Esophagus squamous epithelium (tissue), 5 donors: ENCODE measurements around the gene ETNK1. TPM values are rescaled to one million over a fixed set of nuclear protein-coding genes. Genes with fewer than 3 reads are reported as not detected.

ENCODE experiments used
- DNase-seq: peaks from one replicate; lab custom pipeline; 2025; lab: John Stamatoyannopoulos, UW
- H3K27ac ChIP-seq, 4 donors: fragments of 200-600 bp; sonication (generic); one replicate each; pipeline ENCODE4 v1.5.1; 2016 to 2019; ENCODE audit warnings: mild to moderate bottlenecking in 1 of 4
- H3K27me3 ChIP-seq, 4 donors: fragments of 200-600 bp; sonication (generic); 1 replicate in 3 of 4; 2 replicates in 1 of 4; pipeline versions ENCODE4 v1.5.1 to v1.6.0; 2017 to 2021; ENCODE audit warnings: antibody characterized with exemption in 1 of 4
- H3K36me3 ChIP-seq, 3 donors: fragments of 200-600 bp; sonication (generic); one replicate each; pipeline ENCODE4 v1.5.1; 2016 to 2019
- H3K4me1 ChIP-seq, 3 donors: fragments of 200-600 bp; sonication (generic); one replicate each; pipeline ENCODE4 v1.5.1; 2017 to 2019
- H3K4me3 ChIP-seq, 4 donors: fragments of 200-600 bp; sonication (generic); 1 replicate in 3 of 4; 2 replicates in 1 of 4; pipeline ENCODE4 v1.5.1; 2016 to 2019; ENCODE audit warnings: mild to moderate bottlenecking in 2 of 4, moderate library complexity in 1 of 4
- H3K9me3 ChIP-seq, 3 donors: fragments of 200-600 bp; sonication (generic); one replicate each; pipeline ENCODE4 v1.5.1; 2016 to 2019
- CTCF ChIP-seq, 6 experiments: fragments of 450-650 bp in 4 of 6; fragments of 200-600 bp in 2 of 6; sonication (generic) in 2 of 6; IDR thresholded peaks; one replicate each; pipeline ENCODE4 v1.5.1; 2016 to 2019; ENCODE audit warnings: antibody characterized with exemption in 6 of 6, mild to moderate bottlenecking in 4 of 6, moderate library complexity in 4 of 6
- POLR2A ChIP-seq, 4 donors: fragments of 450-650 bp; IDR thresholded peaks; one replicate each; pipeline ENCODE4 v1.6.1; 2017; ENCODE audit warnings: antibody characterized with exemption in 4 of 4, mild to moderate bottlenecking in 4 of 4, moderate library complexity in 3 of 4
- WGBS, 2 donors: methylation state at CpG; one replicate each; pipeline ENCODE4 v1.1.5; 2018; 5-methylcytosine and 5-hydroxymethylcytosine counted together
- intact Hi-C: fragments of 100-400 bp; cut with DNase I; formaldehyde crosslinking; loops from one replicate; pipeline ENCODE4 v1.15.0; 2022
- small RNA-seq, 4 donors: library from RNA; depleted of rRNA; stranded (forward); fragments of <200 nt; gene quantifications; one replicate each; pipeline ENCODE3, GENCODE V24; 2016
- total RNA-seq, 4 donors: library from RNA; depleted of rRNA; stranded (reverse); fragments of >200 nt; gene quantifications; one replicate each; pipeline ENCODE4 v1.1.0, GENCODE V29; 2016
- donor health status: DM: yes; HTN: yes; CAD: no.

Gene ETNK1
- total RNA-seq, 4 donors from 2014 or later: 13.9 to 37.3 (median 28.1) TPM

DNA sequence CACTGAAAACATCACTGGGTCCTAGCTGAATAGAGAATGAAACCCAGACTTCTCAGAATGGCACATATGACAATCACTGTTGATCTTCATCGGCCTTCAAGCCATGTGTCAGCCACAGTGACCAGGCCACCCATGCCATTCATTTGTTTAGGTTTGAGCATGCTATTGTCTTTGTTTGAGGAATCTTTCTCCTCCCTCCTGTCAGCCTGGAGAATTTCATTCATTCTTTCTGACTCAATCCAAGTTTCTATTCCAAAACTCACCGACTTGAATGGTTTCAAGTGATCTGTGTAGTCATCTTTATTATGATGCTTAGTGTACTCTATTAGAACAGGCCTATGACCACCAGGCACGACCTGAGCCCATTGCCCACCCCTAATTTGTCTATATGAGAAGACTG is 106.3 kb downstream of the ETNK1 start:
- no peaks in the 10 kb centered on the region for H3K36me3 ChIP-seq
- TF ChIP-seq CTCF (IDR thresholded peaks at IDR 0.05) (no peak), POLR2A (IDR thresholded peaks at IDR 0.05) (no peak)
- H3K4me1 ChIP-seq: peaks cover 4 to 10% (median 10%) of the 10 kb centered on the region in 3 donors
- intact Hi-C loops: no loop called here
- whole genome bisulfite sequencing, 2 donors: 45 to 56% methylated on average over 3 of the region's 3 CpGs
- H3K9me3 ChIP-seq: no peaks in the 10 kb centered on the region
- no peak overlapping the region for H3K27ac ChIP-seq
- H3K27me3 ChIP-seq: no peaks in the 10 kb centered on the region
- no peak for DNase-seq
- H3K4me3 ChIP-seq: no peak overlapping the region

DNA sequence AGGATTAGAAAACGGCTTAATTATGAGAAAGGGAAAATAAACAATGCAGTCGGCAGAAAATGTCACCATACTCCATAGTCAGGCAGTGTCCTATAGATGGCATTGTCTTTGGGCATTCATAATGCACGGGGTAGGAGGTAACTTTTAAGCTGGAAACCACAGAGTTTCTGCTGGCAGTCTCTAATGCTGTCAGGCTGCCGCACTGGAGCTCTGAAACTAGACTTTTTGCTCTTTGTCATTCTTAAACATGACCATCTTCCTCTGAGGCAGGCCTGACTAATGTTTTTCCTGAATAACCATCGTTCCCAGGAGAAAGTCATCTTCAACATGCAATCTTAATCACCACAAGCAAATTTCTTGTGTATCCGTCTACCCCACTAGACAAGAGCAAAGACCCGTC is 108.8 kb downstream of the ETNK1 start:
- Histone ChIP-seq H3K27me3 (no peaks in the 10 kb centered on the region), H3K4me1 (peaks cover 4 to 10% (median 10%) of the 10 kb centered on the region in 3 donors), H3K27ac (no peak overlapping the region), H3K4me3 (no peak overlapping the region), H3K9me3 (no peaks in the 10 kb centered on the region), H3K36me3 (no peaks in the 10 kb centered on the region)
- WGBS, 2 donors: 64 to 76% methylated on average over 7 of the region's 7 CpGs
- no peak for DNase-seq
- intact Hi-C loops: no loop called here
- TF ChIP-seq CTCF (IDR thresholded peaks at IDR 0.05) (no peak), POLR2A (IDR thresholded peaks at IDR 0.05) (no peak)

GRCh38 chr12:22738945-22739344 is 114.0 kb downstream of the ETNK1 start:
- no peaks in the 10 kb centered on the region for H3K9me3 ChIP-seq
- H3K4me3 ChIP-seq: no peak overlapping the region
- WGBS, 2 donors: 10 to 35% methylated on average over 1 of the region's 1 CpG
- H3K27ac ChIP-seq: no peak overlapping the region
- H3K4me1 ChIP-seq: no peaks in the 10 kb centered on the region
- H3K27me3 ChIP-seq: no peaks in the 10 kb centered on the region
- no peak for TF ChIP-seq CTCF (IDR thresholded peaks at IDR 0.05)
- TF ChIP-seq POLR2A (IDR thresholded peaks at IDR 0.05): no peak
- intact Hi-C loops: no loop called here
- H3K36me3 ChIP-seq: no peaks in the 10 kb centered on the region
- DNase-seq: no peak

Small RNA genes lying within 50 kb of the gene (small RNA-seq; reads per million reads assigned to genes)
- 0 reads per million in 4 donors for gene RPS27P22

Other genes with a start within 250 kb of the ETNK1 start
- 10 to 100 TPM; 12.2 to 28.8 (median 24.5) TPM for gene C2CD5, start 80.6 kb upstream of the ETNK1 start, total RNA-seq